HL-60 (cell line): ENCODE results near the gene GDAP2.

ENCODE experiments used
- CTCF ChIP-seq: IDR thresholded peaks from one replicate; pipeline ENCODE4 v1.5.1; 2011; ENCODE audit warnings: low read length, control low read depth, inconsistent platforms; ENCODE audit not compliant: insufficient read depth
- POLR2AphosphoS5 ChIP-seq: IDR thresholded peaks from 2 replicates; pipeline ENCODE4 v1.6.1; 2012; ENCODE audit warnings: low read depth
- REST ChIP-seq: IDR thresholded peaks from 2 replicates; pipeline ENCODE4 v1.6.1; 2012; ENCODE audit warnings: low read depth; ENCODE audit not compliant: insufficient replicate concordance
- SPI1 ChIP-seq: IDR thresholded peaks from 2 replicates; pipeline ENCODE4 v1.6.1; 2012; ENCODE audit warnings: low read depth, mild to moderate bottlenecking, borderline replicate concordance

GRCh38 chr1:117825414-117825813, 104.0 kb downstream of the GDAP2 start:
- no peak for TF ChIP-seq SPI1
- no peak for TF ChIP-seq CTCF
- TF ChIP-seq REST: no peak
- no peak for TF ChIP-seq POLR2AphosphoS5
